Measurements from ENCODE around the gene FMNL2.

Gene FMNL2

DNA sequence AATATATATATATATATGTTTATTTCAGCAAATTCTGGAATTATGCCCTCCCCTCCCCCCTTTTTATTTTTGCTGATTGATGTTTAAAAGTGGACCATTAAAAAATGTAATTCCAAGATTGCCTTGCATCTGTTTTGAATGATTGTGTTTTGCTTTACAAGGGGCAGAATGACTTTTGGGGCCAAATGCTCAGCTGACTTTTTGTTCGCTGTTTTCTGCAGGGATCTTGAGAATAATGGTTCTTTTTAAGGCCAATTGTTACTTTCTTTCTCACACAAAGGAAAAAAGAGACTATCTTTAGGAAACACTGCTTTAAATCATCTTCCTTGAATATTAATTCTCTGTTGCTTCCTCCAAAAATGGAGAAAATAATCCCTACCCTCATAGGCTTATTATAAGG lies 95.9 kb downstream of the FMNL2 start:
- no peaks in the 10 kb centered on the region for H3K27me3 Mint-ChIP-seq
- H3K27ac Mint-ChIP-seq: no peak overlapping the region
- H3K36me3 Mint-ChIP-seq (ENCODE audit: low read depth): no peaks in the 10 kb centered on the region
- no peaks in the 10 kb centered on the region for H3K4me1 Mint-ChIP-seq (ENCODE audit: low read depth)
- H3K9me3 Mint-ChIP-seq: no peaks in the 10 kb centered on the region
- H3K4me3 Mint-ChIP-seq: no peak overlapping the region

DNA sequence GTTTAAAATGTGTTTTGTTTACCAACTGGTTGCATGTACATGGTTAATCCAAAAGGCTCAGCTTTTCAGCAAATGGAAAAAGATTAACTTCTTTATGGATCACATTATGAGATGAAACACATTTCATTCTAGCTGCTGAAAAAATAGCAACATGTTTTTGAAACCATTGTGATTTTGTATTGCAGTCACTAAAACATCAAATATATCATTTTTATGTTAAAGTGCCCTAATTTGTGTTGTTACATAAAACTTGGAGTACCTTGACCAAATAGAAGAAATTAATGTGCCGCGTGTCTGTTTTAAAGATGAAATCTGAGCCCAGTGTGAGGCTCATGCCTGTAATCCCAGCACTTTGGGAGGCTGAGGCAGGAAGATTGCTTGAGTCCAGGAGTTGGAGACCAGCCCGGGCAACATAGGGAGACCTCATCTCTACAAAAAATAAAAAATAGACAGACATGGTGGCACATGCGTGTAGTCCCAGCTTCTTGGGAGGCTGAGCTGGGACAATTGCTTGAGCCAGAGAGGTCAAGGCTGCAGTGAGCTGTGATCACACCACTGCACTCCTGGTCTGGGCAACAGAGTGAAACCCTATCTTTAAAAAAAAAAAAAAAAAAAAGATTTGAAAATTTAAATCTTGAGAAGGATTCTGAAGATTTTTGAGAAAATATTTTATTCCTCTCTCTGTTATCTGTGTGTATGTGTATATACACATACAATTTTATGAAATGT lies 96.6 kb downstream of the FMNL2 start:
- no peaks in the 10 kb centered on the region for H3K9me3 Mint-ChIP-seq
- H3K36me3 Mint-ChIP-seq (ENCODE audit: low read depth): no peaks in the 10 kb centered on the region
- H3K4me3 Mint-ChIP-seq: no peak overlapping the region
- H3K4me1 Mint-ChIP-seq (ENCODE audit: low read depth): no peaks in the 10 kb centered on the region
- no peak overlapping the region for H3K27ac Mint-ChIP-seq
- H3K27me3 Mint-ChIP-seq: no peaks in the 10 kb centered on the region

DNA sequence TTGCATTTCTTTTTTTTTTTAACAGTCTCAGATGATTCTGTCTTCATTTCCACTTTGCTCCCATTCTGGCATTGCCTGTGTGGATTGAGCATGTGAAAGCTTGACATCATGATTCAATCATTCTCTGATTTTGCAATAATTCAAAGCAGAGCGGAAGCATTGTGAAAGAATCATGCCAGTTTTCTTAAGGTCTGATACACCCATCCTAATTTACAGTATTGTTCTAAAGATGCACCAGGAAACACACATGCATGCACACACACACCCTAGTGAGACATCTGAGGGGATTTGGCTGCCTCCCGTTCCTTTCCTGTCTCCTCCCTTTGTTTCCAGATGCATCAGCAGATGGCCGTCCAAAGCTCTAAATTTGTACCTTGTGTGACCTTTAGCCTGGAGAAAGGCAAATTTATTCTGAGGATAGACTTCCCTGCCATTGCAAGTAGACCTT lies 97.3 kb downstream of the FMNL2 start:
- no peaks in the 10 kb centered on the region for H3K4me1 Mint-ChIP-seq (ENCODE audit: low read depth)

DNA sequence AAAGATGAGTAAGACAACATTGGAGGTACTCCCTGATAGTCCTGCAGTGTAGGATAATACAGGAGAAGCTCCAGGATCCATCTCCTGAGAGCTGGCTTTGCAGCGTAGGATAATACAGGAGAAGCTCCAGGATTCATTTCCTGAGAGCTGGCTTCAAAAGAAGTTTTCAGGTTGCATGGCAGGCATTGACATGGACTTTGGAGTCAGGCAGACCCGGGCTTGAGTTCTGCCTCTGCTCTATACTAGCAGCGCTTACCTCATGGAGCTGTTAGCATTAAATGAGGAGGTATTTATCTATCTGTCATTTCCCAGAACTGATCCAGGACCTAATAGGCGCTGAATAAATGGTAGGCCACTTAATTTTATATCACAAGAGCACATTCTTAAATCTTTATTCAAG lies 97.8 kb downstream of the FMNL2 start:
- H3K4me3 Mint-ChIP-seq: no peak overlapping the region
- H3K4me1 Mint-ChIP-seq (ENCODE audit: low read depth): no peaks in the 10 kb centered on the region
- no peaks in the 10 kb centered on the region for H3K36me3 Mint-ChIP-seq (ENCODE audit: low read depth)
- H3K27me3 Mint-ChIP-seq: no peaks in the 10 kb centered on the region
- H3K9me3 Mint-ChIP-seq: no peaks in the 10 kb centered on the region
- H3K27ac Mint-ChIP-seq: no peak overlapping the region

More for the DNA sequence above, 97.3 kb downstream of the FMNL2 start:
- no peaks in the 10 kb centered on the region for H3K27me3 Mint-ChIP-seq
- H3K27ac Mint-ChIP-seq: no peak overlapping the region
- H3K36me3 Mint-ChIP-seq (ENCODE audit: low read depth): no peaks in the 10 kb centered on the region
- no peaks in the 10 kb centered on the region for H3K9me3 Mint-ChIP-seq
- H3K4me3 Mint-ChIP-seq: no peak overlapping the region

DNA sequence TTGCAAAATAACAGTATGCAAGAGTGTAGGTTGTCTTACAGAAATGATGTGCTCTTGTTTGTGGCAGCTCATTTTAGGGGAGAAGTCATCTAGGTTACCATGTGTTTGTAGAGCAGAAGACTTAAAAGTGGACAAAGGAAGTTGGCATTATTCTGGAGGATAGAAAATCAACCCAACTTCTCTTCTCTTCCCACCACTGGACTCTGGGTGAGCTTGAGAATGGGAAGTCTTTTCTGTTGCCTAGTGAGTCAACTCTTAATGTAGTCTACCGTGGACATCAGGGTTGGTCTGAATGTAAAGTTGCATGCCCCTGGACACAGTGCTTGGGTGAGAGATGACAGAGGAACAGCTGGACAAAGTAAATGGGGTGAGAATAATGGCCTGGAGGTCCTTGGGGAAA lies 98.3 kb downstream of the FMNL2 start:
- Mint-ChIP-seq H3K27ac (no peak overlapping the region), H3K4me3 (no peak overlapping the region), H3K36me3 (ENCODE audit: low read depth) (no peaks in the 10 kb centered on the region), H3K9me3 (no peaks in the 10 kb centered on the region), H3K4me1 (ENCODE audit: low read depth) (no peaks in the 10 kb centered on the region), H3K27me3 (no peaks in the 10 kb centered on the region)

DNA sequence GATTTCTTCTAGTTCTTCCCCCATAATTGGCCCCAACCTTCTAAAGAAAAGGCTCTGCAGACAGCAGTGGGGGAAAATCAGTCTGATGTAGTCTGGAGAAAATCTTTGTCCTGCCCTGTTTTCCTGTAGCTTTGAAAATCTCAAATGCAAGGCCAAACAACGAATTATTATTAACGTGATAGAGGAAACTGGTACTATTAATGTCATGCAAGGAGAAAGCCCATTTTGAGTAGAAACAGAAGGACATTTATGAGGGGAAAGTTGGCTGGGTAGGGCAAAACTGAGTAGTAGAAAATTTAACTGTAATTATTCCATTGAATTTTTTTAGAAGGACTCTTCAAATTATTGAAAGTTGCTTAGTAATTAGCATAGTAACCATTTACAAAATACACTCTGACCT lies 98.8 kb downstream of the FMNL2 start:
- no peak overlapping the region for H3K27ac Mint-ChIP-seq
- no peaks in the 10 kb centered on the region for H3K36me3 Mint-ChIP-seq (ENCODE audit: low read depth)
- no peak overlapping the region for H3K4me3 Mint-ChIP-seq
- no peaks in the 10 kb centered on the region for H3K4me1 Mint-ChIP-seq (ENCODE audit: low read depth)
- H3K9me3 Mint-ChIP-seq: no peaks in the 10 kb centered on the region
- no peaks in the 10 kb centered on the region for H3K27me3 Mint-ChIP-seq

DNA sequence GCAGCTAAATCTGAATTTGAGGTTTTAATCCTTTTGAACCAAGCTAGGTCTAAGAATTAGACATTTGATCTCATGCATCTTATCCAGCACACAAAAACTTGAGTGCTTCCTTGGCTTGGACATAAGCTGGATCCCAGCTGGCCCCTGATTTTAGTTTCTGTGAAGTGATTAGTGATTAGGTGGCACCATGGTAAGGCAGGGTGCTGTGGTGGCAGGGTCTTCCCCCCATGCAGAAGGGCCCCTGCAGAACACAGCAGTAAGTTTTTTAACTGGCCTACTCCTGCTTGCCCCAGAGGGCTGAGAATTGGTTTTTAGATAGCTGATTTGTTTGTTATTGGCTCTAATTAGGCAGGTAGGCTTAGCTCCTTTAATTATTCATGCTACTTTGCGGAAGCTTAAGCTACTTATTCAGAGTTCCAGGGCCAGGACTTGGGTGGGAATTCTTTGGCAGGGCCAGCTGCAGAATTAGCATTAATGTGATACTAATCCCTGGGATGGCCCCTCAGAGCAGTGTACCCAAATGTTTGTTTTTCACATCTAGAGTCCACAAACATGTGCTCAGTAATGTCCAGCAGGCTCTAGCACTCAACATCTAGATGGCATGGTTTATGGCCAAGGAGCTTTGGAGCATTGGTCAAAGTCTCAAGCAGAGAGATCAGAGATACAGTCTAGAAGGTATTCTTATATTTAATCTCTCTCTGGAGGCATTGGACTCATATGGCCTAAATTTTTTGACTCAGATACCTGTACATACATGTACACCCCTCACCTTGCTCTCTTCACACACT lies 99.6 kb downstream of the FMNL2 start:
- H3K4me1 Mint-ChIP-seq (ENCODE audit: low read depth): no peaks in the 10 kb centered on the region
- no peak overlapping the region for H3K27ac Mint-ChIP-seq
- no peaks in the 10 kb centered on the region for H3K9me3 Mint-ChIP-seq
- H3K4me3 Mint-ChIP-seq: no peak overlapping the region
- peaks cover 2% of the 10 kb centered on the region for H3K27me3 Mint-ChIP-seq
- no peaks in the 10 kb centered on the region for H3K36me3 Mint-ChIP-seq (ENCODE audit: low read depth)

DNA sequence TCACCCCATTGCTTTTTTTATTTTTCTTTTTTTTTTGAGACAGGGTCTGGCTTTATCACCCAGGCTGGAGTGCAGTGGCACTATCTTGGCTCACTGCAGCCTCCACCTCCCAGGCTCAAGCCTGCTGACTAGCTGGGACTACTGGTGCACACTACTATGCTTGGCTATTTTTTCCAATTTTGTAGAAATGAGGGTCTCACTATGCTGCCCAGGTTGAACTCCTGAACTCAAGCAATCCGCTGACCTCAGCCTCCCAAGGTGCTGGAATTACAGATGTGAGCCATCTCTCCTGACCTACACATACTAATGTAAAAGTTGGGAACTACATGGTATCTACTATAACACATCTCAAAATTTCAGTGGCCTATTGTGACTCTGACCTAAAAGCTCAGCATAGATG lies 101.2 kb downstream of the FMNL2 start:
- H3K9me3 Mint-ChIP-seq: no peaks in the 10 kb centered on the region
- no peaks in the 10 kb centered on the region for H3K4me1 Mint-ChIP-seq (ENCODE audit: low read depth)
- no peak overlapping the region for H3K4me3 Mint-ChIP-seq
- peaks cover 12% of the 10 kb centered on the region for H3K27me3 Mint-ChIP-seq
- H3K27ac Mint-ChIP-seq: no peak overlapping the region
- H3K36me3 Mint-ChIP-seq (ENCODE audit: low read depth): no peaks in the 10 kb centered on the region

DNA sequence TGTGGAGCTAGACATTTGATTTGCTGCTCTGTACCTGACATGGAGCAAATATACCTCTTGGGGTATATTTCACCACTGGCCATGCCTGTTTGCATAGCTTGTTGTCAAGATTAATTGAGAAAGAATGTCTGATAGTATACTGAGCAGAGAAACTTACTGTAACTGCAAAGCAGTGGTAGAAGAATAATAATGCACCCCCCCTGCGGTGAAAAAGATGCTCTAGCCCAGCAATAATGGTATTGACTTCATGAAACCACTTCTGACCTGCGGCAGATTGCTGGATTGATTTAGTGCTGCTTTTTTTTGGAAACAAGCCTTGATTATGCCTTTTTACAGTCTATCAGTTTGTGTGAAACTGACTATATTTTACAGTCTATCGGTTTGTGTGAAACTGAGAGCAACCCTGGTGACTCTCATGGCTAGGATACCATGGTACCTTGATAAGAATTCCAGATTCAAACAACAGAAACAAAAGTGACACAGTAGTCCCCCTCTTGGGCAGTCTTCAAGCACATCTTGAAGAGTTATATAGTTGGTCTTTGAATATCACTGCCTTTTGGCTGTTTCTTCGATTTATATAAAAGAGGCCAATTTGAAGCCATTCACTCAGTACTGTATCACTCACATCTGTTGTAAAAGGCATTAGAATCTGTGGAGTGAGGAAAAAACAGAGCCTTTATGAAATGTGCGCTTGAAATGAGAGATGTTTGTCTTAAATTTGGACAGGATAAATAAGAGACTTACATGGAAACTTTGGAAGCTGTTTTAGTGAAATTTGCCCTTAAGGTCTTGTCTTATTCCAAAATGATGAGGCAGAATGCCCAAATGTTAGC lies 102.5 kb downstream of the FMNL2 start:
- Mint-ChIP-seq H3K27me3 (peaks cover 17% of the 10 kb centered on the region), H3K27ac (no peak overlapping the region), H3K4me1 (ENCODE audit: low read depth) (peaks cover 4% of the 10 kb centered on the region), H3K36me3 (ENCODE audit: low read depth) (no peaks in the 10 kb centered on the region), H3K9me3 (no peaks in the 10 kb centered on the region), H3K4me3 (no peak overlapping the region)

DNA sequence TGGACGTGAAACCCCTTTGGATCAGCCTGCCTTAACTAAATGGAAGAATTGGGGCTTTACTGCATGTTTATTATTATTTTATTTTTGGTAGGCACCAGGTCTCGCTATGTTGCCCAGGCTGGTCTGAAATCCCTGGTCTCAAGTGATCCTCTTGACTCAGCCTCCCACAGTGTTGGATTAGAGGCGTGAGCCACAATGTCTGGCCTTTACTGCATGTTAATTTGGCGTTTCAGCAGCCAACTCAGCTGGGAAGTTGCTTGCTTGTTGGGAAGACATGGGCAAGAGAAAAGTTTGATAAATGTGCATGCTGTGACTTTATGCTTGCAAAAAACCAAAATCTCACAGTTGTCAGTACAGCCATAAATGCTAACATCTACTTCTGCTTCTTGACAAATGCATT lies 105.1 kb downstream of the FMNL2 start:
- Mint-ChIP-seq H3K36me3 (ENCODE audit: low read depth) (no peaks in the 10 kb centered on the region), H3K4me3 (no peak overlapping the region), H3K27ac (no peak overlapping the region), H3K9me3 (no peaks in the 10 kb centered on the region), H3K27me3 (peaks cover 23% of the 10 kb centered on the region), H3K4me1 (ENCODE audit: low read depth) (peaks cover 4% of the 10 kb centered on the region)

DNA sequence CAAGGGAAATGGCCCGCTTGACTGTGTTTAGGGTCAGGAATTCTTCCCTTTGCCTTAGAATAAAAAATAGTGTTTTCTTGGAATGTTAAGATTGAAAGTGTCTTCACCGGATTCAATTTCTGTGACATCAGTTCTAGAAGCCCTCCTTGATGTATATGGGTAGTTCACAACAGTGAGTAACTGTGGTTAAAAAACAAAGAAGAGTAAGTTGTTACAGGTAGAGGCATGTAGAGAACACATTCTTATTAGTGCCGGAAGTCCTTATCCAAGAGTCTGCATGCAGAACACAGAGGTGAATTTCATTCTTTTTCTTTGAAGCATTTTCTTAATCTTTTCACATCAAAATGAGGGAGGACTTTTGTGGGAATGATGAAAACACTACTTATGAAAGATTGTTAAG lies 105.5 kb downstream of the FMNL2 start:
- peaks cover 23% of the 10 kb centered on the region for H3K27me3 Mint-ChIP-seq

DNA sequence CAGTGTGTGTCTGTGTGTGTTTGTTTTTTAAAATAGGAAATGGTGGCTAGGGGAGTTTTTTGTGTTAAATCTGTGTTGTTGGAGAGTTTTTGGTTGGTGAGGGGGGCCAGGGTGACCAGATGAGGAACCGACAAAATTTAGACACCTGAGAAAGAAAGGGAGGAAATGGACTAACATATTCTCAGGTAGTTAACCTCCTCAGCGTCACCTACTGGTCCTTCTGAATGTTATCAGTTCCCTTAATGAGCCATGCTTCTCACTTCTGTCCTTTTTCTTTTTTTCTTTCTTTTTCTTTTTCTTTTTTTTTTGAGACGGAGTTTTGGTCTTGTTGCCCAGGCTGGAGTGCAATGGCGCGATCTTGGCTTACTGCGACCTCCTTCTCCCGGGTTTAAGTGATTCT lies 107.0 kb downstream of the FMNL2 start:
- Mint-ChIP-seq H3K36me3 (ENCODE audit: low read depth) (no peaks in the 10 kb centered on the region), H3K27ac (no peak overlapping the region), H3K4me3 (no peak overlapping the region), H3K9me3 (no peaks in the 10 kb centered on the region), H3K4me1 (ENCODE audit: low read depth) (peaks cover 15% of the 10 kb centered on the region), H3K27me3 (peaks cover 23% of the 10 kb centered on the region)

More for the DNA sequence above, 105.5 kb downstream of the FMNL2 start:
- no peaks in the 10 kb centered on the region for H3K9me3 Mint-ChIP-seq
- H3K36me3 Mint-ChIP-seq (ENCODE audit: low read depth): no peaks in the 10 kb centered on the region
- no peak overlapping the region for H3K27ac Mint-ChIP-seq
- H3K4me1 Mint-ChIP-seq (ENCODE audit: low read depth): peaks cover 4% of the 10 kb centered on the region
- no peak overlapping the region for H3K4me3 Mint-ChIP-seq

DNA sequence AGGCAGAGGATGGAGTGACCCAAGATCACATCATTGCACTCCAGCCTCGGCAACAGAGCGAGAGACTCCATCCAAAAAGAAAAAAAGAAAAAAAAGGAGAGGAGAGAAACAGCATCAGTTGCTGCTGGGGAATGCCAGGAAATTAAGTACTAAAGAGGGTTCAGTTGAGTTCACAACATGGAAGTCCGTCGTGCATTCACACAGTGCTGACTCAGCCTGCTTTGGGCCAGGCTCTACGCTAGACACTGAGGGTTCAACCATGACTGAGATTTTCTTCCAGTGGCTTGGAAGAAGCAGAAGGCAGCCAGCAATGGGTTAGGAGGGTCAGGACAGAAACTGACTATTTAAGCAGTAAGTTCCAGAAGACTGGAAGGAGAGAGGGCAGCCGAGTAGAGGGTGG lies 108.8 kb downstream of the FMNL2 start:
- Mint-ChIP-seq H3K36me3 (ENCODE audit: low read depth) (no peaks in the 10 kb centered on the region), H3K27me3 (peaks cover 23% of the 10 kb centered on the region), H3K9me3 (no peaks in the 10 kb centered on the region), H3K27ac (no peak overlapping the region), H3K4me1 (ENCODE audit: low read depth) (peaks cover 15% of the 10 kb centered on the region), H3K4me3 (no peak overlapping the region)

DNA sequence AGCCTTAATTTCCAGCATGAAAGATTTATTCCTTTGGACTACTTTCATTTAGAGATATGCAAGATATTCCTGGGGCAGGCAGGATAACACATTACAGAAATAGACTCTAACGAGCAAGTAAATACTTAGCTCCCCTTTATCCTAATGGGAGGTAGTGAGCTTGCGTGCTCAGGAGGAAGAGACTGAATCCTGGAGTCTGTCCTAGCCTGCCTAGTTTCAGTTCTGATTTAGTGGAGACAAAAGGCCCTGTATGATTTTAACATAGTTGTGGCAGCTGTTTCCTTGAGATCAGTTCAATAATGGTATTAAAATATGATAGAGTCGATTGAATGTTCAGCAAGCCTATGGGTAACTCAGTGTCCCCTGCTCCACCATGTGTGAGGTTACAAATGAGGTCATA lies 109.5 kb downstream of the FMNL2 start:
- H3K4me1 Mint-ChIP-seq (ENCODE audit: low read depth): peaks cover 15% of the 10 kb centered on the region
- peaks cover 28% of the 10 kb centered on the region for H3K27me3 Mint-ChIP-seq
- no peaks in the 10 kb centered on the region for H3K36me3 Mint-ChIP-seq (ENCODE audit: low read depth)
- H3K4me3 Mint-ChIP-seq: no peak overlapping the region
- H3K9me3 Mint-ChIP-seq: no peaks in the 10 kb centered on the region
- no peak overlapping the region for H3K27ac Mint-ChIP-seq

DNA sequence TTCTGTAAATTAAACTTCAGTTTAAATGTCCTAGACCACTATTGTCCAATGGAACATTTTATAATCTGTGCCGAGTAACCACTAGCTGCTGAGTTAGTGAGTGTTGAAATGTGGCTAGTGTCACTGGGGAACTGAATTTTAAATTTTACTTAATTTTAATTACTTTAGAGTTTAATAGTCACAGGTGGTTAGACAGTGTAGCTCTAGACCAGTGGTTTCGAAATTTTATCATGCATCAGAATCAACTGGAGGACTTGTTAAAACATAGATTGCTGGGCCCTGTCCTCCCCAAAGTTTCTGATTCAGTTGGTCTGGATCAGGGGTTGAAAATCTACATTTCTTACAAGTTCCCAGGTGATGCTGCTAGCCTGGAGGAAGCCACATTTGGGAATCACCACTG lies 110.4 kb downstream of the FMNL2 start:
- peaks cover 23% of the 10 kb centered on the region for H3K27me3 Mint-ChIP-seq
- H3K27ac Mint-ChIP-seq: no peak overlapping the region
- H3K4me1 Mint-ChIP-seq (ENCODE audit: low read depth): peaks cover 15% of the 10 kb centered on the region
- no peaks in the 10 kb centered on the region for H3K9me3 Mint-ChIP-seq
- no peaks in the 10 kb centered on the region for H3K36me3 Mint-ChIP-seq (ENCODE audit: low read depth)
- no peak overlapping the region for H3K4me3 Mint-ChIP-seq
